GM12878 (cell line): ENCODE data around the gene AHCYL2.

Experiments used
- CTCF ChIP-seq, 3 experiments: IDR thresholded peaks in 2 of 3; conservative IDR thresholded peaks in 1 of 3; 2 replicates each; pipeline ENCODE4 v1.5.1; 2011; ENCODE audit warnings: low read depth in 3 of 3, low read length in 3 of 3, mild to moderate bottlenecking in 3 of 3, control low read depth in 2 of 3, moderate library complexity in 2 of 3, inconsistent platforms in 1 of 3, mixed read lengths in 1 of 3; ENCODE audit not compliant: control insufficient read depth in 2 of 3, insufficient read depth in 1 of 3; ENCODE audit errors: extremely low read depth in 1 of 3
- EGR1 ChIP-seq, 2 experiments: IDR thresholded peaks; 1 replicate in 1 of 2; 2 replicates in 1 of 2; pipeline ENCODE4 v1.6.1; 2011 to 2012; ENCODE audit warnings: low read depth in 2 of 2, low read length in 2 of 2, borderline replicate concordance in 1 of 2, mild to moderate bottlenecking in 1 of 2, moderate library complexity in 1 of 2
- ESRRA ChIP-seq: IDR thresholded peaks from 2 replicates; pipeline ENCODE4 v1.6.1; 2012; ENCODE audit warnings: mild to moderate bottlenecking, low read length, improper control_type of control experiment
- REST ChIP-seq: IDR thresholded peaks from 2 replicates; pipeline ENCODE4 v1.6.1; 2012; ENCODE audit warnings: mild to moderate bottlenecking, low read depth, low read length

GRCh38 chr7:129176916-129177710 is 47.7 kb upstream of the AHCYL2 start:
- no peak for TF ChIP-seq CTCF (IDR thresholded peaks at IDR 0.05 in 2 of 3, conservative IDR thresholded peaks at IDR 0.05 in 1 of 3; ENCODE audit: control insufficient read depth in 2 of 3, extremely low read depth in 1 of 3, insufficient read depth in 1 of 3, low read depth in 3 of 3, low read length in 3 of 3)
- no peak for TF ChIP-seq EGR1 (IDR thresholded peaks at IDR 0.05; ENCODE audit: borderline replicate concordance in 1 of 2, low read depth in 2 of 2, low read length in 2 of 2)
- TF ChIP-seq ESRRA: no peak
- no peak for TF ChIP-seq REST
